OCI-LY1 (cell line): ENCODE data around the gene THSD1.

ENCODE experiments used
- H2AFZ ChIP-seq: fragments of 200-600 bp; sonication (generic), shearing (Covaris generic); 2 replicates; pipeline ENCODE4 v1.6.0; 2014; ENCODE audit warnings: antibody characterized with exemption, mild to moderate bottlenecking, low read length
- H3F3A ChIP-seq: fragments of 200-600 bp; sonication (generic), shearing (Covaris generic); 2 replicates; pipeline ENCODE4 v1.6.0; 2014; ENCODE audit warnings: mild to moderate bottlenecking, antibody characterized with exemption, low read length, moderate library complexity; ENCODE audit not compliant: insufficient read depth
- H3K27ac ChIP-seq: fragments of 200-600 bp; sonication (generic); 2 replicates; pipeline ENCODE4 v1.5.1; 2014; ENCODE audit warnings: low read length, mixed run types, mild to moderate bottlenecking, low read depth; ENCODE audit not compliant: poor library complexity, severe bottlenecking
- H3K27me3 ChIP-seq: fragments of 200-600 bp; sonication (generic); 2 replicates; pipeline ENCODE4 v1.6.0; 2014; ENCODE audit warnings: antibody characterized with exemption, mild to moderate bottlenecking, low read length, moderate library complexity; ENCODE audit not compliant: insufficient read depth
- H3K36me3 ChIP-seq: fragments of 200-600 bp; sonication (generic); 2 replicates; pipeline ENCODE4 v1.6.1; 2014; ENCODE audit warnings: mild to moderate bottlenecking, antibody characterized with exemption, low read length, moderate library complexity, mixed read lengths; ENCODE audit not compliant: insufficient read depth
- H3K4me1 ChIP-seq: fragments of 200-600 bp; sonication (generic); 2 replicates; pipeline ENCODE4 v1.5.1; 2014; ENCODE audit warnings: mild to moderate bottlenecking, low read length, moderate library complexity; ENCODE audit not compliant: insufficient read depth, severe bottlenecking
- H3K4me2 ChIP-seq: fragments of 200-600 bp; sonication (generic), shearing (Covaris generic); 2 replicates; pipeline ENCODE4 v1.6.1; 2014; ENCODE audit warnings: low read length
- H3K4me3 ChIP-seq: fragments of 200-600 bp; sonication (generic); 2 replicates; pipeline ENCODE4 v1.5.1; 2014; ENCODE audit warnings: low read length, low read depth, mild to moderate bottlenecking, mixed read lengths; ENCODE audit not compliant: poor library complexity, severe bottlenecking
- H3K79me2 ChIP-seq: fragments of 200-600 bp; shearing (Covaris generic); 2 replicates; pipeline ENCODE4 v1.6.1; 2016; ENCODE audit warnings: mixed run types, low read length, mixed read lengths; ENCODE audit not compliant: insufficient read depth
- H3K9ac ChIP-seq: fragments of 200-600 bp; sonication (generic), shearing (Covaris generic); 2 replicates; pipeline ENCODE4 v1.6.1; 2014; ENCODE audit warnings: mild to moderate bottlenecking, low read length, mixed read lengths
- H3K9me2 ChIP-seq: fragments of 200-600 bp; sonication (generic), shearing (Covaris generic); 2 replicates; pipeline ENCODE4 v1.6.1; 2014; ENCODE audit warnings: low read depth, mild to moderate bottlenecking, low read length, mixed read lengths
- H3K9me3 ChIP-seq: fragments of 200-600 bp; shearing (Covaris generic); 2 replicates; pipeline ENCODE4 v1.6.1; 2014; ENCODE audit warnings: low read length, mixed read lengths
- H4K20me1 ChIP-seq: fragments of 200-600 bp; sonication (generic), shearing (Covaris generic); 2 replicates; pipeline ENCODE4 v1.6.0; 2016; ENCODE audit warnings: mild to moderate bottlenecking, low read length; ENCODE audit not compliant: insufficient read depth
- EZH2 ChIP-seq: fragments of 200-600 bp; sonication (generic), shearing (Covaris generic); IDR thresholded peaks from 2 replicates; pipeline ENCODE4 v1.8.0; 2017; ENCODE audit warnings: borderline replicate concordance, mixed run types, mild to moderate bottlenecking, antibody characterized with exemption, low read length, moderate library complexity, mixed read lengths
- TF ChIP-seq, protein P1 (sequence below): fragments of 200-600 bp; sonication (generic), shearing (Covaris generic); IDR thresholded peaks from 2 replicates; pipeline ENCODE4 v1.5.1; 2017; ENCODE audit warnings: mild to moderate bottlenecking, antibody characterized with exemption, low read length, moderate library complexity, mixed read lengths

THSD1 gene

DNA sequence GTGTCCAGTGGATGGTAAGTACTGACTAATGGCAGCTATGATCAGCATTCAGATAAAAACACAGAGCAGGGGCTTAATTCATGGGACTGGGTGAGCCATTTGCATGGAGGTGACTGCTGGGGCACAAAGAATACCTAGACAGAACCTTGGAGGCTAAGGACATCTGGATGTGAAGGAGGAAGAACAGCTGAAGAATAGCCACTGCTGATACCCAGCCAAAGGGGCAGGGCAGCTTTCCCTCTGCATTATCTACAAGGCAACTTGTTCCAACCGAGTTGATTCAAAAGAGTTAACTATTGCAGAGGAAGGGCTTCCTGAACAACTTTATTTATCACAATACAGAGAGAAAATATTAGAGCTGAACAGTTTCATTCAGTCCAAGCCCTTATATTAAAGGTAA is 13.1 kb upstream of the THSD1 start:
- no peak overlapping the region for H3K27ac ChIP-seq
- peaks cover 42% of the 10 kb centered on the region for H3K36me3 ChIP-seq
- no peak overlapping the region for H3K4me3 ChIP-seq
- H3K9me2 ChIP-seq, result no peaks in the 10 kb centered on the region
- no peak overlapping the region for H3K4me2 ChIP-seq
- H3K27me3 ChIP-seq, result no peaks in the 10 kb centered on the region
- H3K79me2 ChIP-seq, result no peaks in the 10 kb centered on the region
- no peaks in the 10 kb centered on the region for H3K9me3 ChIP-seq
- H2AFZ ChIP-seq, result no peak overlapping the region
- TF ChIP-seq, protein P1, sequence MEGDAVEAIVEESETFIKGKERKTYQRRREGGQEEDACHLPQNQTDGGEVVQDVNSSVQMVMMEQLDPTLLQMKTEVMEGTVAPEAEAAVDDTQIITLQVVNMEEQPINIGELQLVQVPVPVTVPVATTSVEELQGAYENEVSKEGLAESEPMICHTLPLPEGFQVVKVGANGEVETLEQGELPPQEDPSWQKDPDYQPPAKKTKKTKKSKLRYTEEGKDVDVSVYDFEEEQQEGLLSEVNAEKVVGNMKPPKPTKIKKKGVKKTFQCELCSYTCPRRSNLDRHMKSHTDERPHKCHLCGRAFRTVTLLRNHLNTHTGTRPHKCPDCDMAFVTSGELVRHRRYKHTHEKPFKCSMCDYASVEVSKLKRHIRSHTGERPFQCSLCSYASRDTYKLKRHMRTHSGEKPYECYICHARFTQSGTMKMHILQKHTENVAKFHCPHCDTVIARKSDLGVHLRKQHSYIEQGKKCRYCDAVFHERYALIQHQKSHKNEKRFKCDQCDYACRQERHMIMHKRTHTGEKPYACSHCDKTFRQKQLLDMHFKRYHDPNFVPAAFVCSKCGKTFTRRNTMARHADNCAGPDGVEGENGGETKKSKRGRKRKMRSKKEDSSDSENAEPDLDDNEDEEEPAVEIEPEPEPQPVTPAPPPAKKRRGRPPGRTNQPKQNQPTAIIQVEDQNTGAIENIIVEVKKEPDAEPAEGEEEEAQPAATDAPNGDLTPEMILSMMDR, result no peak
- no peak for TF ChIP-seq EZH2
- H3K4me1 ChIP-seq, result no peaks in the 10 kb centered on the region
- no peaks in the 10 kb centered on the region for H4K20me1 ChIP-seq
- no peak overlapping the region for H3K9ac ChIP-seq
- H3F3A ChIP-seq, result no peaks in the 10 kb centered on the region

DNA sequence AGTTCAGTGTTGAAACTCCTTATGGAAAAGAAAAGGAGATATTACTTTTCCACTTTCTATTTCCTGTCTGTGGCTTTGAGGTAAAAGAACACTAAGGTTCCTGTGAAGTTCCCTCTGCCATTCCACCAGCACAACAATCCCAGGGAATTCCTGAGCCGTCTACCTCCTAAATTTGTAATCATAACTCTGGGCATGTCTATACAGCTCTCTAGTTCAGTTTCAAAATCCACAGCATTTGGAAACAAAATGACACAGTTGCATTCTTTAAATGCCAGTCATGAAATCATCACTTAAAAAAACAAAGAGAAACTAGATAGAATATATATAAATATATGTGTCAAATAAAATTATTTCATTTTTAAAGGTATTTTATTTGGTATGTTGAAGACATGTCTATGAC is 9.0 kb upstream of the THSD1 start:
- Histone ChIP-seq H2AFZ (no peak overlapping the region), H3K27ac (no peak overlapping the region), H3K36me3 (peaks cover 36% of the 10 kb centered on the region; the same call in 1 of the 2 replicates), H3K79me2 (no peaks in the 10 kb centered on the region), H3K4me2 (no peak overlapping the region), H3K27me3 (no peaks in the 10 kb centered on the region), H3F3A (no peaks in the 10 kb centered on the region), H3K4me3 (no peak overlapping the region), H3K9me2 (no peaks in the 10 kb centered on the region), H4K20me1 (no peaks in the 10 kb centered on the region), H3K9ac (no peak overlapping the region), H3K9me3 (no peaks in the 10 kb centered on the region), H3K4me1 (no peaks in the 10 kb centered on the region)
- TF ChIP-seq, protein P1, result no peak
- TF ChIP-seq EZH2, result no peak

DNA sequence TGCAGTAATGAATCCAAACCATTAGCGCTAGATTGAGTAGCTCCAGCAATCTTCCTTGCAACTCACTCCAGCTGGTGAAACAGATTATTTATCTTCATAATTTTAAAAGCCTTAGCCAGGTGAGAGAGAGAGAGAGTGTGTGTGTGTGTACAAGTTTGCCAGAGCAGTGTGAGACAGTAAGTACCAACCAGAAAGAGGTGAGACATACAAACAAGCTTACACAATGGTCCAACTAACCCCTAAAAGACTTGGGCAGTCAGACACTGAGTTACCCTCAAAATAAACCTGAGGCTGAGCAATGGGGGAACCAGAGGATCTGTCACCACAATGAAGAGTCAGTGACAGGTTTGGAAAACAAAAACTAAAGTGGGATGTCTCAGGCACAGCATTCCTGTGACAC is 8.1 kb upstream of the THSD1 start:
- peaks cover 31% of the 10 kb centered on the region; the same call in 1 of the 2 replicates for H3K36me3 ChIP-seq
- H3K4me2 ChIP-seq, result no peak overlapping the region
- H3K27me3 ChIP-seq, result no peaks in the 10 kb centered on the region
- H2AFZ ChIP-seq, result no peak overlapping the region
- H3K9ac ChIP-seq, result no peak overlapping the region
- H3K27ac ChIP-seq, result no peak overlapping the region
- no peaks in the 10 kb centered on the region for H3K9me3 ChIP-seq
- no peaks in the 10 kb centered on the region for H3K79me2 ChIP-seq
- no peaks in the 10 kb centered on the region for H3K9me2 ChIP-seq
- no peaks in the 10 kb centered on the region for H3F3A ChIP-seq
- H3K4me1 ChIP-seq, result no peaks in the 10 kb centered on the region
- no peak for TF ChIP-seq EZH2
- TF ChIP-seq, protein P1, result no peak
- no peak overlapping the region for H3K4me3 ChIP-seq
- no peaks in the 10 kb centered on the region for H4K20me1 ChIP-seq
